K562 (cell line): ENCODE data around the gene GAS2L2. TPM values are rescaled to one million over a fixed set of nuclear protein-coding genes. Genes with fewer than 3 reads are reported as not detected.

ENCODE experiments used
- ATF2 ChIP-seq: sonication (generic); formaldehyde crosslinking; IDR thresholded peaks from 2 replicates; pipeline ENCODE4 v1.8.1; 2022; ENCODE audit warnings: missing genetic modification reagents
- CTBP1 ChIP-seq: fragments of 450-650 bp; IDR thresholded peaks from 2 replicates; pipeline ENCODE4 v1.6.1; 2016; ENCODE audit warnings: borderline replicate concordance
- CXXC5 ChIP-seq: fragments of 250-450 bp; sonication (Bioruptor Pico); IDR thresholded peaks from 2 replicates; pipeline ENCODE4 v1.8.0; 2022; ENCODE audit warnings: inconsistent platforms, mild to moderate bottlenecking, moderate library complexity
- E2F4 ChIP-seq: sonication (generic); formaldehyde crosslinking; IDR thresholded peaks from 2 replicates; pipeline ENCODE4 v1.8.0; 2022; ENCODE audit warnings: mild to moderate bottlenecking, low read depth, missing genetic modification reagents
- ESRRB ChIP-seq: fragments of 250-450 bp; sonication (Bioruptor Pico); IDR thresholded peaks from 2 replicates; pipeline ENCODE4 v1.5.0; 2020; ENCODE audit warnings: mild to moderate bottlenecking, moderate library complexity, borderline replicate concordance
- KLF16 ChIP-seq: IDR thresholded peaks from 2 replicates; pipeline ENCODE4 v1.6.1; 2016; ENCODE audit warnings: antibody characterized with exemption
- MECOM ChIP-seq: fragments of 250-450 bp; sonication (Bioruptor Pico); IDR thresholded peaks from 2 replicates; pipeline ENCODE4 v1.8.0; 2022; ENCODE audit warnings: inconsistent platforms
- NCOA4 ChIP-seq: fragments of 450-650 bp; IDR thresholded peaks from 2 replicates; pipeline ENCODE4 v1.6.1; 2018; ENCODE audit warnings: mild to moderate bottlenecking; ENCODE audit not compliant: partially characterized antibody
- NFIX ChIP-seq: fragments of 250-450 bp; sonication (Bioruptor Pico); IDR thresholded peaks from 2 replicates; pipeline ENCODE4 v1.4.0; 2020; ENCODE audit warnings: low read depth, mild to moderate bottlenecking, moderate library complexity
- NR3C1 ChIP-seq: sonication (generic); formaldehyde crosslinking; IDR thresholded peaks from 2 replicates; pipeline ENCODE4 v1.8.1; 2022; ENCODE audit warnings: missing genetic modification reagents
- PBX2 ChIP-seq, 2 experiments: IDR thresholded peaks in 1 of 2; conservative IDR thresholded peaks in 1 of 2; 2 replicates each; pipeline ENCODE4 v1.6.1; 2016; ENCODE audit warnings: low read depth in 2 of 2, mild to moderate bottlenecking in 1 of 2, missing compliant biosample characterization in 1 of 2, missing genetic modification characterization in 1 of 2, moderate library complexity in 1 of 2
- PCBP1 ChIP-seq: fragments of 200-400 bp; formaldehyde crosslinking; IDR thresholded peaks from 2 replicates; pipeline ENCODE4 v1.6.1; 2018; ENCODE audit warnings: mild to moderate bottlenecking, low read depth, low read length; ENCODE audit not compliant: poor library complexity, severe bottlenecking
- SMARCE1 ChIP-seq: fragments of 450-650 bp; IDR thresholded peaks from 2 replicates; pipeline ENCODE4 v1.7.1; 2016; ENCODE audit warnings: mild to moderate bottlenecking
- SOX6 ChIP-seq: fragments of 450-650 bp; IDR thresholded peaks from 2 replicates; pipeline ENCODE4 v1.6.1; 2014; ENCODE audit warnings: mild to moderate bottlenecking
- UBTF ChIP-seq, 2 experiments: IDR thresholded peaks; 2 replicates each; pipeline ENCODE4 v1.6.1; 2012; ENCODE audit warnings: improper control_type of control experiment in 2 of 2, low read depth in 2 of 2, low read length in 2 of 2, borderline replicate concordance in 1 of 2
- ZBTB7A ChIP-seq: IDR thresholded peaks from 2 replicates; pipeline ENCODE4 v1.6.1; 2011; ENCODE audit warnings: low read depth, mild to moderate bottlenecking, low read length, moderate library complexity, borderline replicate concordance; ENCODE audit not compliant: control insufficient read depth
- ZNF561 ChIP-seq: fragments of 450-650 bp; formaldehyde crosslinking; conservative IDR thresholded peaks from 2 replicates; pipeline ENCODE4 v1.4.0; 2020; ENCODE audit warnings: mild to moderate bottlenecking, moderate library complexity
- ZNF699 ChIP-seq: fragments of 250-450 bp; sonication (Bioruptor Pico); IDR thresholded peaks from 2 replicates; pipeline ENCODE4 v1.8.0; 2021; ENCODE audit warnings: mild to moderate bottlenecking, moderate library complexity; ENCODE audit not compliant: insufficient replicate concordance
- polyA plus RNA-seq, 8 experiments: library from polyadenylated mRNA; depleted of rRNA in 4 of 8; stranded (reverse) in 5 of 8; unstranded in 3 of 8; fragments of >200 nt; fragmentation: Nextera tagmentation in 2 of 8; fragmentation: Illumina TruSeq in 1 of 8; extraction: Ambion mirVana in 2 of 8; extraction: Trizol in 1 of 8; gene quantifications; 2 replicates each; pipeline versions ENCODE4 v1.2.1 to v1.2.3, GENCODE V29; 2011 to 2014; ENCODE audit warnings: inconsistent platforms in 1 of 8, missing spikeins in 1 of 8
- total RNA-seq, 7 experiments: library from RNA; depleted of rRNA in 6 of 7; stranded (reverse); fragments of >200 nt in 6 of 7; fragmentation: Illumina TruSeq in 2 of 7; extraction: Trizol in 2 of 7; gene quantifications; 2 replicates each; pipeline versions ENCODE4 v1.2.1 to v1.2.3, GENCODE V29; 2011 to 2021; ENCODE audit warnings: low replicate concordance in 1 of 7

The GAS2L2 gene
- total and polyA plus RNA-seq, 9 of the 15 experiments (the other 6 are each of a cell fraction or from before 2014, with no cell fraction given), result not detected

GRCh38 chr17:35764123-35764991 lies 11.3 kb upstream of the GAS2L2 start (continued):
- TF ChIP-seq NCOA4 (no peak), KLF16 (peak; percentile 36; the same call in 1 of the 2 replicates), PCBP1 (peak; percentile 69), ESRRB (no peak), CTBP1 (peak; percentile 94), PBX2 (CRISPR knock-in tag; IDR thresholded peaks at IDR 0.05; ENCODE audit: low read depth) (no peak), PBX2 (tag; conservative IDR thresholded peaks at IDR 0.05; ENCODE audit: low read depth) (no peak), NFIX (CRISPR knock-in tag) (no peak), CXXC5 (CRISPR knock-in tag) (peak; percentile 79), ZNF699 (CRISPR knock-in tag) (no peak), ZNF561 (CRISPR knock-in tag) (no peak), UBTF (IDR thresholded peaks at IDR 0.05; ENCODE audit: borderline replicate concordance in 1 of 2, low read depth in 2 of 2, low read length in 2 of 2) (peak; percentile 98 to 99), SOX6 (peak; percentile 35; the same call in 1 of the 2 replicates), MECOM (no peak), ATF2 (CRISPR knock-in tag) (no peak), ZBTB7A (peak; percentile 57; the same call in 1 of the 2 replicates), NR3C1 (CRISPR knock-in tag) (no peak), E2F4 (CRISPR knock-in tag) (0 out of 2 replicates have a peak, but pooled peaks have one; percentile 16), SMARCE1 (no peak)
